Large intestine (tissue), 3 donors: Measurements from ENCODE around the gene ADAM19. TPM values are rescaled to one million over a fixed set of nuclear protein-coding genes. Genes with fewer than 3 reads are reported as not detected.

Experiments
- DNase-seq, 2 donors: peaks; one replicate each; pipeline versions ENCODE4 v3.0.0 to v3.0.0-alpha.2; 2013
- H3K27ac ChIP-seq: one replicate; pipeline ENCODE4 v1.5.1; 2013; ENCODE audit warnings: low read length
- H3K27me3 ChIP-seq: 2 replicates; pipeline ENCODE4 v1.6.1; 2013; ENCODE audit warnings: low read length; ENCODE audit not compliant: control insufficient read depth, insufficient read depth
- H3K36me3 ChIP-seq: 2 replicates; pipeline ENCODE4 v1.6.1; 2013; ENCODE audit warnings: low read length; ENCODE audit not compliant: control insufficient read depth, insufficient read depth
- H3K4me1 ChIP-seq: one replicate; pipeline ENCODE4 v1.6.1; 2013; ENCODE audit warnings: low read length; ENCODE audit not compliant: control insufficient read depth, insufficient read depth
- H3K4me3 ChIP-seq: one replicate; pipeline ENCODE4 v1.5.1; 2013; ENCODE audit warnings: low read length
- H3K9me3 ChIP-seq: one replicate; pipeline ENCODE4 v1.6.1; 2013; ENCODE audit warnings: mild to moderate bottlenecking, low read depth, low read length, moderate library complexity; ENCODE audit not compliant: control insufficient read depth
- WGBS: methylation state at CpG from one replicate; pipeline ENCODE4 v1.1.5; 2013; ENCODE audit warnings: low lambda C conversion rate; ENCODE audit not compliant: insufficient coverage; 5-methylcytosine and 5-hydroxymethylcytosine counted together
- polyA plus RNA-seq: library from polyadenylated mRNA; unstranded; fragments of 120-200 nt; gene quantifications from one replicate; pipeline ENCODE4 v1.2.1, GENCODE V29; 2013

Gene ADAM19
- polyA plus RNA-seq, 1 donor, result 13.6 TPM

- Histone ChIP-seq H3K27me3 (no peaks in the 10 kb centered on the region), H3K4me1 (peaks cover 6% of the 10 kb centered on the region), H3K36me3 (no peaks in the 10 kb centered on the region), H3K9me3 (no peaks in the 10 kb centered on the region), H3K4me3 (no peak overlapping the region), H3K27ac (no peak overlapping the region)
- DNase-seq, result no peak
- no CpG with 5 or more reads among the region's 5 CpGs for WGBS
Observed at GRCh38 chr5:157596487-157596886, 20.9 kb upstream of the ADAM19 start.

- Histone ChIP-seq H3K27me3 (no peaks in the 10 kb centered on the region), H3K36me3 (no peaks in the 10 kb centered on the region), H3K4me1 (peaks cover 6% of the 10 kb centered on the region), H3K27ac (no peak overlapping the region), H3K9me3 (no peaks in the 10 kb centered on the region), H3K4me3 (no peak overlapping the region)
- no peak for DNase-seq
- 50% methylated on average over 1 of the region's 2 CpGs for WGBS
Observed at GRCh38 chr5:157594675-157595459, 19.3 kb upstream of the ADAM19 start.

GRCh38 chr5:157594257-157594656, 18.7 kb upstream of the ADAM19 start:
- Histone ChIP-seq H3K36me3 (no peaks in the 10 kb centered on the region), H3K9me3 (no peaks in the 10 kb centered on the region), H3K27me3 (no peaks in the 10 kb centered on the region), H3K4me1 (peaks cover 6% of the 10 kb centered on the region), H3K27ac (no peak overlapping the region), H3K4me3 (no peak overlapping the region)
- no peak for DNase-seq

- Histone ChIP-seq H3K27me3 (no peaks in the 10 kb centered on the region), H3K9me3 (no peaks in the 10 kb centered on the region), H3K4me1 (peaks cover 6% of the 10 kb centered on the region), H3K36me3 (no peaks in the 10 kb centered on the region), H3K4me3 (no peak overlapping the region), H3K27ac (no peak overlapping the region)
- no peak for DNase-seq
- 42% methylated on average over 2 of the region's 6 CpGs for WGBS
Observed at GRCh38 chr5:157593052-157593757, 17.6 kb upstream of the ADAM19 start.

- no peaks in the 10 kb centered on the region for H3K36me3 ChIP-seq
- no peaks in the 10 kb centered on the region for H3K27me3 ChIP-seq
- no peak overlapping the region for H3K27ac ChIP-seq
- peaks cover 6% of the 10 kb centered on the region for H3K4me1 ChIP-seq
- H3K9me3 ChIP-seq, result no peaks in the 10 kb centered on the region
- H3K4me3 ChIP-seq, result no peak overlapping the region
- no peak for DNase-seq
- WGBS, result 60% methylated on average over 1 of the region's 3 CpGs
Observed at GRCh38 chr5:157592594-157592993, 17.0 kb upstream of the ADAM19 start.

- Histone ChIP-seq H3K27ac (no peak overlapping the region), H3K4me1 (peaks cover 6% of the 10 kb centered on the region), H3K27me3 (no peaks in the 10 kb centered on the region), H3K4me3 (no peak overlapping the region), H3K9me3 (no peaks in the 10 kb centered on the region), H3K36me3 (no peaks in the 10 kb centered on the region)
- DNase-seq, result no peak
Observed at GRCh38 chr5:157590478-157590877, 14.9 kb upstream of the ADAM19 start.

GRCh38 chr5:157584628-157585027, 9.1 kb upstream of the ADAM19 start:
- no peak overlapping the region for H3K4me3 ChIP-seq
- no peak overlapping the region for H3K27ac ChIP-seq
- 83% methylated on average over 1 of the region's 1 CpG for WGBS
- H3K4me1 ChIP-seq, result no peaks in the 10 kb centered on the region
- H3K9me3 ChIP-seq, result no peaks in the 10 kb centered on the region
- DNase-seq, result no peak
- no peaks in the 10 kb centered on the region for H3K36me3 ChIP-seq
- H3K27me3 ChIP-seq, result no peaks in the 10 kb centered on the region

GRCh38 chr5:157582731-157583620, 7.4 kb upstream of the ADAM19 start:
- no peaks in the 10 kb centered on the region for H3K36me3 ChIP-seq
- WGBS, result 75% methylated on average over 2 of the region's 10 CpGs

GRCh38 chr5:157581901-157582300, 6.3 kb upstream of the ADAM19 start:
- DNase-seq, result no peak
- Histone ChIP-seq H3K27ac (no peak overlapping the region), H3K27me3 (no peaks in the 10 kb centered on the region), H3K9me3 (no peaks in the 10 kb centered on the region), H3K4me3 (no peak overlapping the region), H3K4me1 (no peaks in the 10 kb centered on the region), H3K36me3 (no peaks in the 10 kb centered on the region)
- WGBS, result no CpG with 5 or more reads among the region's 5 CpGs

More at GRCh38 chr5:157582731-157583620, 7.4 kb upstream of the ADAM19 start:
- H3K9me3 ChIP-seq, result no peaks in the 10 kb centered on the region
- H3K4me3 ChIP-seq, result no peak overlapping the region
- H3K27me3 ChIP-seq, result no peaks in the 10 kb centered on the region
- no peaks in the 10 kb centered on the region for H3K4me1 ChIP-seq
- DNase-seq, result no peak
- no peak overlapping the region for H3K27ac ChIP-seq

GRCh38 chr5:157578079-157578780, 2.7 kb upstream of the ADAM19 start:
- WGBS, result no CpG with 5 or more reads among the region's 6 CpGs
- Histone ChIP-seq H3K27ac (no peak overlapping the region), H3K4me1 (peaks cover 11% of the 10 kb centered on the region), H3K4me3 (no peak overlapping the region), H3K36me3 (no peaks in the 10 kb centered on the region), H3K9me3 (no peaks in the 10 kb centered on the region), H3K27me3 (peaks cover 12% of the 10 kb centered on the region)
- no peak for DNase-seq
